Esophagus muscularis mucosa (tissue), 4 donors: ENCODE results near the gene TRIM67. TPM values are rescaled to one million over a fixed set of nuclear protein-coding genes. Genes with fewer than 3 reads are reported as not detected.

Experiments used
- DNase-seq: peaks from one replicate; pipeline ENCODE4 v3.0.0-alpha.2; 2017; ENCODE audit errors: extremely low spot score
- H3K27ac ChIP-seq, 4 donors: fragments of 200-600 bp; sonication (generic); replicated peaks in 1 of 4; 1 replicate in 3 of 4; 2 replicates in 1 of 4; pipeline ENCODE4 v1.5.1; 2016 to 2019; ENCODE audit warnings: mild to moderate bottlenecking in 1 of 4
- H3K27me3 ChIP-seq, 4 donors: fragments of 200-600 bp; sonication (generic); one replicate each; pipeline versions ENCODE4 v1.5.1 to v1.6.0; 2016 to 2019
- H3K36me3 ChIP-seq, 4 donors: fragments of 200-600 bp; sonication (generic); one replicate each; pipeline ENCODE4 v1.5.1; 2016 to 2019
- H3K4me1 ChIP-seq, 4 donors: fragments of 200-600 bp; sonication (generic); one replicate each; pipeline ENCODE4 v1.5.1; 2016 to 2019
- H3K4me3 ChIP-seq, 4 donors: fragments of 200-600 bp; sonication (generic); 1 replicate in 2 of 4; 2 replicates in 2 of 4; pipeline ENCODE4 v1.5.1; 2016 to 2019; ENCODE audit warnings: mild to moderate bottlenecking in 4 of 4, moderate library complexity in 1 of 4
- H3K9me3 ChIP-seq, 4 donors: fragments of 200-600 bp; sonication (generic); 1 replicate in 3 of 4; 2 replicates in 1 of 4; pipeline ENCODE4 v1.5.1; 2016 to 2019
- CTCF ChIP-seq, 3 experiments: fragments of 200-600 bp in 2 of 3; fragments of 450-650 bp in 1 of 3; sonication (generic) in 2 of 3; IDR thresholded peaks; one replicate each; pipeline ENCODE4 v1.5.1; 2017 to 2019; ENCODE audit warnings: antibody characterized with exemption in 3 of 3, mild to moderate bottlenecking in 2 of 3, moderate library complexity in 1 of 3
- EP300 ChIP-seq: sonication (generic); formaldehyde crosslinking; IDR thresholded peaks from one replicate; pipeline ENCODE4 v1.6.1; 2017; ENCODE audit warnings: antibody characterized with exemption
- POLR2A ChIP-seq: fragments of 450-650 bp; IDR thresholded peaks from one replicate; pipeline ENCODE4 v1.6.1; 2017; ENCODE audit warnings: antibody characterized with exemption, moderate library complexity, mild to moderate bottlenecking, low read depth
- POLR2AphosphoS5 ChIP-seq, 2 donors: sonication (generic); formaldehyde crosslinking; IDR thresholded peaks; one replicate each; pipeline ENCODE4 v1.6.1; 2017; ENCODE audit warnings: antibody characterized with exemption in 2 of 2
- WGBS: methylation state at CpG from one replicate; pipeline ENCODE4 v1.1.5; 2018; 5-methylcytosine and 5-hydroxymethylcytosine counted together
- intact Hi-C: fragments of 100-400 bp; cut with DNase I; formaldehyde crosslinking; loops from one replicate; pipeline ENCODE4 v1.15.1; 2023
- total RNA-seq, 4 donors: library from RNA; depleted of rRNA; stranded (reverse); fragments of >200 nt; gene quantifications; one replicate each; pipeline versions ENCODE4 v1.1.0 to v1.2.1, GENCODE V29; 2016

The TRIM67 gene
- total RNA-seq, 4 donors from 2014 or later, result under 0.01 to 0.42 (median 0.13) TPM; not detected in 1

GRCh38 chr1:231162970-231163829 is 1.3 kb downstream of the TRIM67 start:
- intact Hi-C loops, result no loop called here
- Histone ChIP-seq H3K36me3 (no peaks in the 10 kb centered on the region), H3K27ac (no peak overlapping the region), H3K4me1 (peaks cover 28 to 33% (median 33%) of the 10 kb centered on the region in 4 donors), H3K9me3 (no peaks in the 10 kb centered on the region), H3K27me3 (peaks cover 10 to 92% (median 46%) of the 10 kb centered on the region in 4 donors), H3K4me3 (peak overlapping the region; percentile 42 to 53 (median 46))
- DNase-seq, result no peak
- TF ChIP-seq EP300, result no peak
- no peak for TF ChIP-seq CTCF (IDR thresholded peaks at IDR 0.05)
- no peak for TF ChIP-seq POLR2A
- no peak for TF ChIP-seq POLR2AphosphoS5 (IDR thresholded peaks at IDR 0.05)
- 25% methylated on average over 24 of the region's 97 CpGs for WGBS

- TF ChIP-seq CTCF (IDR thresholded peaks at IDR 0.05) (no peak), EP300 (no peak), POLR2A (no peak), POLR2AphosphoS5 (IDR thresholded peaks at IDR 0.05) (no peak)
- Histone ChIP-seq H3K4me3 (no peak overlapping the region), H3K27me3 (peaks cover 10 to 91% (median 46%) of the 10 kb centered on the region in 4 donors), H3K9me3 (no peaks in the 10 kb centered on the region), H3K4me1 (peaks cover 28 to 33% (median 33%) of the 10 kb centered on the region in 4 donors), H3K36me3 (no peaks in the 10 kb centered on the region), H3K27ac (no peak overlapping the region)
- intact Hi-C loops, result no loop called here
- WGBS, result 44% methylated on average over 17 of the region's 23 CpGs
- DNase-seq, result no peak
These were observed 2.1 kb downstream of the TRIM67 start for GRCh38 chr1:231163830-231164427.

GRCh38 chr1:231165371-231165770 is 3.5 kb downstream of the TRIM67 start:
- Histone ChIP-seq H3K4me1 (peaks cover 28 to 33% (median 33%) of the 10 kb centered on the region in 4 donors), H3K9me3 (no peaks in the 10 kb centered on the region), H3K27ac (no peak overlapping the region), H3K4me3 (no peak overlapping the region), H3K27me3 (peaks cover 10 to 90% (median 42%) of the 10 kb centered on the region in 4 donors), H3K36me3 (no peaks in the 10 kb centered on the region)
- TF ChIP-seq EP300 (no peak), CTCF (IDR thresholded peaks at IDR 0.05) (no peak), POLR2A (no peak), POLR2AphosphoS5 (IDR thresholded peaks at IDR 0.05) (no peak)
- no peak for DNase-seq
- WGBS, result 94% methylated on average over 1 of the region's 1 CpG
- intact Hi-C loops, result no loop called here

GRCh38 chr1:231166398-231166797 is 4.5 kb downstream of the TRIM67 start:
- H3K27me3 ChIP-seq, result peaks cover 10 to 88% (median 32%) of the 10 kb centered on the region in 4 donors
- no peak overlapping the region for H3K4me3 ChIP-seq
- no peak for TF ChIP-seq POLR2AphosphoS5 (IDR thresholded peaks at IDR 0.05)
- TF ChIP-seq EP300, result no peak
- TF ChIP-seq POLR2A, result no peak
- no peak for TF ChIP-seq CTCF (IDR thresholded peaks at IDR 0.05)
- no peaks in the 10 kb centered on the region for H3K36me3 ChIP-seq
- DNase-seq, result no peak
- intact Hi-C loops, result no loop called here
- H3K4me1 ChIP-seq, result peaks cover 20 to 25% (median 24%) of the 10 kb centered on the region in 4 donors
- H3K9me3 ChIP-seq, result no peaks in the 10 kb centered on the region
- H3K27ac ChIP-seq, result no peak overlapping the region
